Pons (tissue), 1 donor: ENCODE measurements around the gene SIRT3.

Experiments
- DNase-seq: peaks from one replicate; pipeline ENCODE4 v3.0.0-alpha.2; 2016; ENCODE audit warnings: low spot score

Gene SIRT3

DNA sequence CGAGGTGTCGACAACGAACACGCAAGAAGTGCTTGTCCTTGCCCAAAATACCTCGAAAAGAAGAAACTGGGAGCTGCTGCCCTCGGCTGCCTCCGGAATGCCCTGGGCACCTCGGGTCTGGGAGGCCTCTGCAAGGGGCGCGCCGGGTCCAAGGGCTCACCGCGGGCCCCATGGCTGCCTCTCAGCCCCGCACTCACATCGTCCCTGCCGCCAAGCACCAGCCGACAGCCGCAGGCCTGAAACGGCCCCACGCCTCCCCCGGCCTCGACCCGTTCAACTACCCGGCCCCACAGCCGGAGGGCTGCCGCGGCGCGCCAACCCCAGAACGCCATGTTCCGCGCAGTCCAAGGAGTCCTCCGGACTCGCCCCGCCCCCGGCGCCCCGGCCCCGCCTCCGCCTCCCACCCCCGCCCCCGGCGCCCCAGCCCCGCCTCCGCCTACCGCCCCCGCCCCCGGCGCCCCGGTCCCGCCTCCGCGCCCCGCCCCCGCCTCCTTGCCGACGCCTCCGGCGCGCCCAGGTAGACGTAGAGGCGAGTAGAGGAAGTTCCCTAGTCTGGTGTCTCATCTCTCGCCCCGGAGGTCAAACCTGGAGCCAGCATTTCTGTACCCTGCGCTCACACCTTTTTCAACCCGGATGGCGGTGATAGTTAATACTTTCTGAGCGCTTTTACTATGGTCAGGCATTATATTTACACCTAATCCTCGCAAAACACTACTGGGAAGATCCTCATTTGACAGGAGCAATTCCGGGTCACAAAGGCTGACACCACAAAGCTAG is at the start of gene SIRT3:
SIRT3 (minus strand) TSS at position 346 of the 777 bp plus-strand sequence; CDS start at position 332, 14 bp downstream.
- peak; percentile 74 for DNase-seq

DNA sequence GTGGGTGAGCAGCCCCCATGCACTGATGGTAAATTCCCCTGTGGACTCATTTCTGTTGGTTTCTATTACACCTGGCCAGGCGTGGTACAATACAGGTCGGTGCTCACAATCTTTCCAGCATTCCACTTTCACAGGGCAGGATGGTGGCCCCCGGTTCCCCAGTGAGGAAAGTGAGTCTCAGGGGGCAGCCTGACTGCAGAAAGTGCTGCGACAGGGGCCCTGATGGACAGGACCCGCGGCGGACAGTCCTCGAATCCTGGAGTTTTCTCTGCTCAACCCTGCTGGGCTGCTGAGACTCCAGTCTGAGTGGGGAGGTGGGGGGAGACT is 49.7 kb upstream of the SIRT3 start:
- no peak for DNase-seq

DNA sequence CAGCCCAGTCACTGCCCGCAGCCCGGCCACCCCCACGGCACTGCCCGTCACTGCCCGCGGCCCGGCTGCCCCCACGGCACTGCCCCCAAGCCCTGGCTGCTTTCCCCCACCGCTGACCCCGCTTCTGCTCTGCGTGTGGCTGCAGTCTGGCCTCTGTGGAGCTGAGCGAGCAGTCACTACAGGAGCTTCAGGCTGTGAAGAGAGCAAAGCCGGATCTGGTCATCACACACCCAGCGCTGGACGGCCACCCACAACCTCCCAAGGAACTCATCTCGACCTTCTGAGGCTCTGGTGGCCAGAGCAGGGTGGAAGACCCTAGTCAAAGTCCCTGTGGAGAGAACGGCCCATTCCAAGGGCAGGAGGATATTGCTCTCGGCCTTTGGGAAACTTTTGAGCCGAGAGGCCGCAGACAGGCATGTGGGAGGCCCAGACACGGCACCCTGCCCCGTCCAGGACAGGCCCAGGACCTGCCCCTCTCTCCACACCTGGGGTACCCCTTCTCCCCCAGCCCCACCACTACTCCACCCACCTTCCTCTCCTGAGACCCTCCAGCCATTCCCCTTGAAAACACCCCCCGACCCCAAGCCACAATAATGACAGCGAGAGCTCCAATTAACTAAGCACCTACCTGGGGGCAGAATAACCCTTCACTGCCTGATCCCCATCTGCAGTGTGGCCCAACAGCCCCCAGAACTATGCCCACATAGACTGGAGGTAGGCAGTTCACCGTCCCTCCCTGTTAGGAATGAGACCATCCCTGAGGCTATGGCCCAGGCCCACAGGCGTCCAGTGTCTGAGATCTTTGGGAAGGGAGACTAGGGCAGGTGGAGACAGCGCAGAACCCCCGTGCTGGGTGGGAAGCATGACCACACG is 49.1 kb upstream of the SIRT3 start:
- DNase-seq = no peak

DNA sequence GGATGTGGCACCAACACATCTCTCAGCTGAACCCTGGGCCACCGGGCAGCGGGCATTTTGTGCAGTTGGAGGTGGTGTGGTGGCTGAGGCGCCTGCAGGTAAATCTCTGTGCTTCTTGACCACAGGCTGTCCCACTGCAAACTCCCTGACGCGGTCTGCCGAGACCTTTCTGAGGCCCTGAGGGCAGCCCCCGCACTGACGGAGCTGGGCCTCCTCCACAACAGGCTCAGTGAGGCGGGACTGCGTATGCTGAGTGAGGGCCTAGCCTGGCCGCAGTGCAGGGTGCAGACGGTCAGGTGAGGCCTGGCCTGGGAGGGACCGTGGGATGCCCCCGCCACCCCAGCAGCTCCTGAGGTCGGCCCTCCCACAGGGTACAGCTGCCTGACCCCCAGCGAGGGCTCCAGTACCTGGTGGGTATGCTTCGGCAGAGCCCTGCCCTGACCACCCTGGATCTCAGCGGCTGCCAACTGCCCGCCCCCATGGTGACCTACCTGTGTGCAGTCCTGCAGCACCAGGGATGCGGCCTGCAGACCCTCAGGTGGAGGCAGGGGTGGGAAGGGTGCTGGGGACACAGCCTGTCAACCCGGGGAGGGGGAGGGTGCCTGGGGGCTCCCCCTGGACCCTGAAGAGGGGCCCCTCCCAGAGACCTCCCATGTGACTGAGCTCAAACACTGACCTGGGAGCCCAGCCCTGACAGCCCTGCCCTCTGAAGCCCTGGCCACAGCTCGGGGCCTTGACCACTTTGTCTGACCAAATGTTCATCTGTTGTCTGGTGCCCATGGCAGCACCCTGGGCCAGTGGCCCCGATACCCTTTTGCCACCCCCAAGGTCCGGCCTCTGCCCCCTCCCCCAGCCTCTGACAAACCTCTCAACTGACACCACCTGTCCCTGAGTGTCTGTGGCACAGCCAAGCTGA is 48.2 kb upstream of the SIRT3 start:
- DNase-seq = no peak

DNA sequence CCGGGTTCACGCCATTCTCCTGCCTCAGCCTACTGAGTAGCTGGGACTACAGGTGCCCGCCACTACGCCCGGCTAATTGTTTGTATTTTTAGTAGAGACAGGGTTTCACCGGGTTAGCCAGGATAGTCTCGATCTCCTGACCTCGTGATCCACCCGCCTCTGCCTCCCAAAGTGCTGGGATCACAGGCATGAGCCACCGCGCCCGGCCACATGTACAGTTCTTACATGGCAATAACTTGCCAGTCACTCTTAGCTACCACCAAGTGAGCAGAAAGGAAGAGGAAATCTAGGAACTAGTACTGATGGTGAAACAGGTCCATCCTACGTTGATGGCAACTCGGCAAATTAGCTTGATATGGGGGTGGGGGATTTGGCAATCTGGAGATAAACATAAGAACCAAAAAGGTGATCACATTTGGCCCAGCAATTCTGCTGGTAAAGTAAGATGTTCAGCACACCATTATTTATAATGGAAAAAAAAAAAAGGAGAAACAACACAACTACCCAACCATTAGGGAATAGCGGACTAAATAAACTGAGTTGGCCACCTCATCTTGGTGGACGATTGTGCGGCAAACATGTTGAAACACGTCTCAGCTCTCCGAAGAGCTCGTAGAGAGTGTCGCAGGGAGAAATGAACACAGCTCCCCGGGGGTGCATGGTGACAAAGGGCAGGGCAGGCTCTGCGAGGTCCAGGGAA is 47.4 kb upstream of the SIRT3 start:
- no peak for DNase-seq

DNA sequence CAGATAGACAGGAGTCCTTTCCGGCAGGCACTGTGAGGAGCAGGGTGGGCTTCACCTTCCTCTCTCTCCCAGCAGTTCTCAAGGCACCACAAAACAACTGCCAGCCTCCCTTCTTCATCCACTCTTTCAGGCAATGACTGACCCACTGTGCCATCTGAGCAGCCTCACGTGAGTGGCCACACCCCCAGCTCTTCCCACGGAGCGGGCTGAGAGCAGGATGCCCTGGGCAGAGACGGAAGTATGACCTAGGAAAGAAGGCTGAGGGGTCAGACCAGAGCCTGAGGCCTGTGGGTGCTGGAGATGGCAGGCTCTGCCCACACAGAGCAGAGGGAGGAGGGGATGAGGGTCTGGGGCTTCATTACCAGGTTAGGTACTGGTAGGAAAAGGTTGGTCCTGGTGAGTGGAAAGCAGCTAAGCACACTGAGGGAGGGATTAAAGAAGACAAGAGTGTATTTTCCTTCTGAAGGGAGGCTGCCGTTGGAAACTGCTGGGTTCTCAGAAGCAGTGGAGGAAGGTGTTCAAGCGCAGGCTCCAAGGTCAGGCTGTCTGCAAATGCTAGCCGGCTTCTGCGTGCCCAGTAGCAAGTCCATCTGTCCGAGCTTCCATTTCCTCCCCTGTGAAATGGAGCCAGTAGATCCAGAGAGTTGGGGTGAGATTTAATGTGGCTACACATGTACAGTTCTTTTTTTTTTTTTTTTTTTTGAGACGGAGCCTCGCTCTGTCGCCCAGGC is 46.7 kb upstream of the SIRT3 start:
- no peak for DNase-seq

DNA sequence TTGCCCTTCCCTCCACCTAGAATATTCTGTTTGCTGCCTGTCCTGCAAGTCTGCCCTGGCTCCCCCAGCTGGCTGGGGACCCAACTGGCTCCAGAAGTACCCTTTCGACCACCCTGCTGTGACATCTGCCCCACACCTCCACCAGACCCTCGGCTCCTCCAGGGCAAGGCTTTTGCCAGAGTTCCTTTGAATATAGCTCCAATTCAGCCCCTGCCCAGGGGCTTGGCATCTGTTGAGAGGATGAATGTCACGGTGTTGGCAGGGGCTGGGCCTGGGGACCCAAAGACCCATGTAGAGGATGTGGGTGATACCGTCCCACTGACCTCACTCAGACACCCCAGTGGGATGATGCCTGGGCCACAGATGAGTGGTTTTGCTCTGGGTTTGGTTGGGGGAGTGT is 46.0 kb upstream of the SIRT3 start:
- DNase-seq = no peak

DNA sequence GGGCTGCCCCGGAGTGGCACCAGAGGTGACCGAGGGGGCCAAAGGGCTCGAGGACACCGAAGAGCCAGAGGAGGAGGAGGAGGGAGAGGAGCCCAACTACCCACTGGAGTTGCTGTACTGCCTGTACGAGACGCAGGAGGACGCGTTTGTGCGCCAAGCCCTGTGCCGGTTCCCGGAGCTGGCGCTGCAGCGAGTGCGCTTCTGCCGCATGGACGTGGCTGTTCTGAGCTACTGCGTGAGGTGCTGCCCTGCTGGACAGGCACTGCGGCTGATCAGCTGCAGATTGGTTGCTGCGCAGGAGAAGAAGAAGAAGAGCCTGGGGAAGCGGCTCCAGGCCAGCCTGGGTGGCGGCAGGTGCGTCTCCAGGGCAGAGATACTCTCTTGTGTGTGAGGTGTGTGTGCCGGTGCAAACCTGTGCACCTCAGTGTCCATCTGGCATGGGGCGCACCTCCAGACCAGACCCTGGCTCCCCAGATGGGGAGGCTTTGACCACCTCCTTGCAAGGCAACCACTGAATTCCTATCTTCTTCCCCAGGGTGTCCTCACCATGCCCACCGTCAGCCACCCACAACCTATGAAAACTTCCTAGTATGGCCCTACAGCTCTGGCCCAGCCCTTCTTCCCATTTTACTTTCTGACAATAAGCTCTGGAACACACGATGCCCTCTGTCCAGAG is 45.5 kb upstream of the SIRT3 start:
- no peak for DNase-seq

DNA sequence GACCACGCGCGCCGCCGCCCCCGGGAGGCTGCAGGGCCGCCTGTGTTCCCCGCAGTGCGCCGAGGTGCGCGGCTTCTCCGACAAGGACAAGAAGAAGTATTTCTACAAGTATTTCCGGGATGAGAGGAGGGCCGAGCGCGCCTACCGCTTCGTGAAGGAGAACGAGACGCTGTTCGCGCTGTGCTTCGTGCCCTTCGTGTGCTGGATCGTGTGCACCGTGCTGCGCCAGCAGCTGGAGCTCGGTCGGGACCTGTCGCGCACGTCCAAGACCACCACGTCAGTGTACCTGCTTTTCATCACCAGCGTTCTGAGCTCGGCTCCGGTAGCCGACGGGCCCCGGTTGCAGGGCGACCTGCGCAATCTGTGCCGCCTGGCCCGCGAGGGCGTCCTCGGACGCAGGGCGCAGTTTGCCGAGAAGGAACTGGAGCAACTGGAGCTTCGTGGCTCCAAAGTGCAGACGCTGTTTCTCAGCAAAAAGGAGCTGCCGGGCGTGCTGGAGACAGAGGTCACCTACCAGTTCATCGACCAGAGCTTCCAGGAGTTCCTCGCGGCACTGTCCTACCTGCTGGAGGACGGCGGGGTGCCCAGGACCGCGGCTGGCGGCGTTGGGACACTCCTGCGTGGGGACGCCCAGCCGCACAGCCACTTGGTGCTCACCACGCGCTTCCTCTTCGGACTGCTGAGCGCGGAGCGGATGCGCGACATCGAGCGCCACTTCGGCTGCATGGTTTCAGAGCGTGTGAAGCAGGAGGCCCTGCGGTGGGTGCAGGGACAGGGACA is 44.8 kb upstream of the SIRT3 start:
- DNase-seq = no peak

DNA sequence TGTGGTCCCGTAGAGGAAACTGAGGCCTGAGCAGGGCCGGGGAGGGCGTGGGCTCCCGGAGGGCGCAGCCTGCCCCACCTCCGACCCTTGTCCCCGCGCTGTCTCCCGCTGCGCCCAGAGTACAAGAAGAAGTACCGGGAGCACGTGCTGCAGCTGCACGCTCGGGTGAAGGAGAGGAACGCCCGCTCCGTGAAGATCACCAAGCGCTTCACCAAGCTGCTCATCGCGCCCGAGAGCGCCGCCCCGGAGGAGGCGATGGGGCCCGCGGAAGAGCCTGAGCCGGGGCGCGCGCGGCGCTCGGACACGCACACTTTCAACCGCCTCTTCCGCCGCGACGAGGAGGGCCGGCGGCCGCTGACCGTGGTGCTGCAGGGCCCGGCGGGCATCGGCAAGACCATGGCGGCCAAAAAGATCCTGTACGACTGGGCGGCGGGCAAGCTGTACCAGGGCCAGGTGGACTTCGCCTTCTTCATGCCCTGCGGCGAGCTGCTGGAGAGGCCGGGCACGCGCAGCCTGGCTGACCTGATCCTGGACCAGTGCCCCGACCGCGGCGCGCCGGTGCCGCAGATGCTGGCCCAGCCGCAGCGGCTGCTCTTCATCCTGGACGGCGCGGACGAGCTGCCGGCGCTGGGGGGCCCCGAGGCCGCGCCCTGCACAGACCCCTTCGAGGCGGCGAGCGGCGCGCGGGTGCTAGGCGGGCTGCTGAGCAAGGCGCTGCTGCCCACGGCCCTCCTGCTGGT is 44.0 kb upstream of the SIRT3 start:
- no peak for DNase-seq

DNA sequence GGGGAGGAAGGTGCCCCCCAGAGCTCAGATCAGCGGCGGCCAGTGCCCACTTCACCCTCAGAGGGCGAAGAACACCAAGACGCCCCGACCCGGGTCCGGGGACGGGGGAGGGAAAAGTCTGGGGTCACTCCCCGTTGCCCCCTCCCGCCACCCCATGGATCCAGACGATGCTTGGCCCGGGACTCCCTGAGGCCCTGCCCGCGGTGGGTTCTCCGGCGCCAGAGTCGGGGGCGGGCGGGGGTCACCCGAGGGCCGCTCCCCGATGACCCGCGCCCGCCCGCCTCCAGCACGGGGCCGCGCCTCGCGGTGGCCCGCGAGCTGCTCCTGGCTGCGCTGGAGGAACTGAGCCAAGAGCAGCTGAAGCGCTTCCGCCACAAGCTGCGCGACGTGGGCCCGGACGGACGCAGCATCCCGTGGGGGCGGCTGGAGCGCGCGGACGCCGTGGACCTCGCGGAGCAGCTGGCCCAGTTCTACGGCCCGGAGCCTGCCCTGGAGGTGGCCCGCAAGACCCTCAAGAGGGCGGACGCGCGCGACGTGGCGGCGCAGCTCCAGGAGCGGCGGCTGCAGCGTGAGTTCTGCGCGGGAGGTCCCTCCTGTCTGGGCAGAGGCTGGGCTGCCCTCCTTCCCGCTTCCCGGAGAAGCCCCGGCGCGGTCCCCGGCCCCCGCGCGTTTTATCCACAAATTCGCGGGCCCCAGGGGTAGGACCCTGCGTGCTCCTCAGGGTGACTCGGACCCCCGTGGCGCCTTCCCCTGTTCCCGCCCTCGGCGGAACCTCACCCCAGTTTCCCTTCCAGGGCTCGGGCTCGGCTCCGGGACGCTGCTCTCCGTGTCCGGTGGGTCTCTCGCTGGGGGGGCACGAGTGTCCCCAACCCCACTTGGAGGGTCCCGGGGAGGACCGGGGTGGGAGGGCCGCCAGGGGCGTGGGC is 43.2 kb upstream of the SIRT3 start:
- DNase-seq = no peak

DNA sequence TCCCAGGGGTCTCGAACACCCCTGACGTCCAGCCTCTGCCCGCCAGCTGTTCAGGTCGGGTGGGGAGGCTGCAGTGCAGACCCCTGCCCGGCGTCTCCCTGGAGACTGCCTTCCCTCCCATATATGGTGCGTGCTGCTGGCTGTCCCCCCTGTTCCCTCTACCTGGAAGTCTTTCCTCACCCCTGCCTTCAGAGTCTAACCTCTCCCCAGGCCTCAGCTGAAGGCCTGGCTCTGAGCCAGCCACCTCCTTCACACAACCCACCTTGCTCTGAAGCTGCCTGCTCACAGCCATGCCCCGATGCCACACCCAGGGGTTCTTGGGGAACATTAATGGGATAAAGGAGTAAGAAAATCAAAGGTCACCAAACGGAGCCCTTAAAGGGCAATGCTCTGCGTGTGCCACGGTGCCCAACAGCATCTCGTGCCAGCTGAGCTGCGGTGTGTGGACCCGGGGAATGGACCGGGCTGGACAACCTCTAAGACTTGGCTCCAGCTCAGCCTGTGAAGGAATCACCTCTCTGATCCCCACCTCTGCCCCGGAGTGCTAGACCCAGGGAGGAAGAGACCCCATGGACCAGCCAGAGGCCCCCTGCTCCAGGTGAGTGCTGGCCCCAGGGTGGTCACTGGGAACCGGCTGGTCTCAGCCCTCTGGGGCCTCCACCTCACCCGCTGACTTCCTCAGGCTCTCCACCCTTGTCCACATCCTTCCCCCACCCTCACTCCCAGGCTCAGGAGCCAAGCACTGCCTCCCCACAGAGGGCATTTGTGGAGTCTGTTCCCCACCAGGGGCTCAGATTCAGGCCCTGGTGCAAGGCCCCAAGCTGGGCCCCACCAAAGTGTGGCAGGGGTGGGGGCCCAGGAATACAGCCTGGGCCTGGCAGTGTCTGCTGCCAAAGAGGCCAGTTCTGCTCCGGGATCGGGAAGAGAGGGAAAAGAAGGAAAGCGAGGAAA is 42.1 kb upstream of the SIRT3 start, which contains the start of gene NLRP6:
NLRP6 (plus strand) TSS at position 407 of the 951 bp plus-strand sequence; CDS start at position 570, 163 bp downstream.
- DNase-seq = no peak

DNA sequence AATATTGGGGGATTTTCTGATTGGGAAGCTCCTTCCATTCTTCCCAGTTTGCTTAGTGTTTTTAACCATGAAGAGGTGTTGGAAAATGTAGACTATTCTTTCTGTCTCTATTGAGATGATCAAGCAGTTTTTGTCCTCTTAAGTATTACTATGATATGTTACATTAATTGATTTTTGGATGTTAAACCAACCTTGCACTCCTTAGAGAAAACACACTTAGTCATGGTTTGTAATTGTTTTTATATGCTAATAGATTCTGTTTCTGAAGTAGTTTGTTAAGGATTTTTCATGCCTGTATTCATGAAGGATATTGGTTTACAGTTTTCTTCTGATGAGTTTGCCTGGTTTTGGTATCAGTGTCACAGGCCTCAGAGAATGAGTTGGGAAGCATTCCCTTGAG is 40.1 kb upstream of the SIRT3 start:
- no peak for DNase-seq

DNA sequence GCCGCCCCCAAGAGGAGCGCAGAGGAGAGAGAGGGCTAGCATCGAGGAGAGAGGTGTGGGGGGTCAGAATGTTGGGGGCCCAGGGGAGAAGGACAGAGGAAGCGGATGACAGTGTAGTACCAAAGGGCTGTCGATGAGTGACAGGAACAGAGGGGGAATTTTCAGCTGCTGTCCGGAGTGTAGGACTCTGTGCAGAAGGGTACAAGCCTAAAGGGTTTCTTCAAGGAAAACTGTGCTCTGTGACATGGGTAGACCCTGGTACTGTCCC is 36.7 kb upstream of the SIRT3 start:
- no peak for DNase-seq

DNA sequence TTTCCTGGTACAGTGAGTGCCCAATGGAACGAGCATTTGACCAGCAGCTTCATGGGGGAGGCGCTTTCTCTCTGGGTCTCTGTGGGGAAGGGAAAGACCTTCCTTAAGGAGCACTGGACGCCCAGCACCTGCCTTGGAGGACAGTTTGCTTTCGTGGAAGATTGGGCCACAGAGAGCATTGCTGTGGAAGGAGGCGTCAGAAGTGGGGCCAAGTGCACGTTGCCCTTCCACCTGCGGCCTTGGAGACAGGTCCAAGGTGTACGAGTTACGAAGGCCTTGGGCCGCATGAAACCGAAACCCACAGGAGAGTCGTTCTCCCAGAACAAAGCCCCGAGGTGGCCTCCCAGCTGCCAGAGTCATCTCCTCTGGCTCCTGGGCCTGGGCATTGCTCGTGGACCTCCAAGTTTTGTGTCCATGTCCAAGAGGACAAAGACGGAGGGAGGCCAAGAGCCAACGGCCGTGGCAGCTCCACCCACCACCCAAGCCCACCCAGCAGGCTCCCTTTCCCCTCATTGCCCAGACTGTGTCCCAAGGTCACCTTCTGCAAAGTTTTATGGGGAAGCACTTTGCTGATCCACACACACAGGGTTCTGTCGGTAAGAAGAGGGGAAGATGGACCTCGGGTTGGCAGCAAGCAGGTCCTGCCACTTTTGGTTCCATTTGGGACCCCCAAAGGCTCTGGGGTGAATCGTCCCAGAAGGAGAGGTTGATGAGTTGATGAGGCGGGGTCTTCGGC is 36.2 kb upstream of the SIRT3 start:
- no peak for DNase-seq

DNA sequence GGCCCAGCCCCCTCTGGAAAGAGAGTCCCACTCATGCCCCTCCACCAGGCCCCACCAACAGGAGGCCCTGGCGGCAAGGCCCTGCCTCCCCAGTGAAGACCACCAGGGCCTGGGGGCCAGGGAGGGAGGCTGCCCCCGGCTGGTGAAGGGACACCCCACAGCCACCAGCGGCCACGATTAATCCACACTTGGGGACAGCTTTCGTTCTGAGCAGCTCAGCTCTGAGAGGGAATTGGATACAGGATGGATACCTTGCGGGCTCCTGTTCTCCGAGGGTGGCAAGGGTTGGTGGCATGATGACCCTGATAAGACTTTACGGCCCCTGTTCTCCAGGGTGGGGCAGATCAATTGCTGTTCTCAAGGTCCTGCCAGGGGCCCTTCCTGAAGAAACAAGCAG is 35.2 kb upstream of the SIRT3 start:
- DNase-seq = no peak
